H9 (cell line): Measurements from ENCODE around the gene RABGAP1L. TPM values are rescaled to one million over a fixed set of nuclear protein-coding genes. Genes with fewer than 3 reads are reported as not detected.

Experiments
- DNase-seq: peaks from one replicate; pipeline ENCODE4 v3.0.0-alpha.2; 2017
- H2AFZ ChIP-seq: one replicate; pipeline ENCODE4 v1.6.1; 2013; ENCODE audit warnings: mild to moderate bottlenecking, low read length, control low read depth, moderate library complexity
- H2AK5ac ChIP-seq: 2 replicates; pipeline ENCODE4 v1.6.1; 2013; ENCODE audit warnings: low read length, control low read depth, mixed read lengths; ENCODE audit not compliant: insufficient read length
- H2BK120ac ChIP-seq: one replicate; pipeline ENCODE4 v1.6.1; 2013; ENCODE audit warnings: low read depth, mild to moderate bottlenecking, low read length, control low read depth, inconsistent platforms; ENCODE audit not compliant: poor library complexity, severe bottlenecking
- H2BK12ac ChIP-seq: 2 replicates; pipeline ENCODE4 v1.6.1; 2013; ENCODE audit warnings: low read length, control low read depth, mixed read lengths, low read depth; ENCODE audit not compliant: insufficient read length
- H2BK15ac ChIP-seq: 2 replicates; pipeline ENCODE4 v1.6.1; 2013; ENCODE audit warnings: low read depth, low read length, control low read depth
- H2BK20ac ChIP-seq: one replicate; pipeline ENCODE4 v1.6.1; 2013; ENCODE audit warnings: low read depth, mild to moderate bottlenecking, low read length, control low read depth, inconsistent platforms; ENCODE audit not compliant: poor library complexity, severe bottlenecking
- H2BK5ac ChIP-seq: 2 replicates; pipeline ENCODE4 v1.6.1; 2013; ENCODE audit warnings: low read length, control low read depth, mixed read lengths; ENCODE audit not compliant: insufficient read length
- H3K14ac ChIP-seq: 2 replicates; pipeline ENCODE4 v1.6.1; 2013; ENCODE audit warnings: low read length, control low read depth; ENCODE audit not compliant: insufficient read depth
- H3K18ac ChIP-seq: 2 replicates; pipeline ENCODE4 v1.6.1; 2013; ENCODE audit warnings: low read depth, mild to moderate bottlenecking, mixed read lengths, low read length, control low read depth; ENCODE audit not compliant: insufficient read length
- H3K23ac ChIP-seq: 2 replicates; pipeline ENCODE4 v1.6.1; 2013; ENCODE audit warnings: low read length, control low read depth, mixed read lengths, low read depth; ENCODE audit not compliant: insufficient read length
- H3K23me2 ChIP-seq: 2 replicates; pipeline ENCODE4 v1.6.1; 2013; ENCODE audit warnings: low read depth, mild to moderate bottlenecking, mixed read lengths, low read length, control low read depth; ENCODE audit not compliant: insufficient read length, poor library complexity, severe bottlenecking
- H3K27ac ChIP-seq: 2 replicates; pipeline ENCODE4 v1.5.1; 2013; ENCODE audit warnings: low read length, control low read depth, mixed read lengths, low read depth; ENCODE audit not compliant: insufficient read length
- H3K27me3 ChIP-seq: 2 replicates; pipeline ENCODE4 v1.6.1; 2013; ENCODE audit warnings: low read length, control low read depth, inconsistent platforms; ENCODE audit not compliant: insufficient read depth
- H3K4ac ChIP-seq: 2 replicates; pipeline ENCODE4 v1.6.1; 2013; ENCODE audit warnings: low read depth, mild to moderate bottlenecking, control low read depth, inconsistent platforms, low read length, moderate library complexity
- H3K4me1 ChIP-seq: 2 replicates; pipeline ENCODE4 v1.6.1; 2013; ENCODE audit warnings: low read length, control low read depth, inconsistent platforms; ENCODE audit not compliant: insufficient read depth
- H3K4me2 ChIP-seq: 2 replicates; pipeline ENCODE4 v1.6.1; 2013; ENCODE audit warnings: low read length, control low read depth, mixed read lengths; ENCODE audit not compliant: insufficient read length, insufficient read depth
- H3K56ac ChIP-seq: 2 replicates; pipeline ENCODE4 v1.6.1; 2013; ENCODE audit warnings: low read depth, mild to moderate bottlenecking, mixed read lengths, low read length, control low read depth; ENCODE audit not compliant: insufficient read length
- H3K79me1 ChIP-seq: 2 replicates; pipeline ENCODE4 v1.6.1; 2013; ENCODE audit warnings: low read depth, mild to moderate bottlenecking, moderate library complexity, low read length, control low read depth, inconsistent platforms; ENCODE audit not compliant: insufficient read depth, poor library complexity, severe bottlenecking
- H3K79me2 ChIP-seq: 2 replicates; pipeline ENCODE4 v1.6.1; 2013; ENCODE audit warnings: low read length, control low read depth, inconsistent platforms; ENCODE audit not compliant: insufficient read depth
- H3K9ac ChIP-seq: 2 replicates; pipeline ENCODE4 v1.6.1; 2013; ENCODE audit warnings: low read length, control low read depth, mixed read lengths; ENCODE audit not compliant: insufficient read length; ENCODE audit errors: extremely low read depth
- H3K9me3 ChIP-seq: one replicate; pipeline ENCODE4 v1.6.1; 2013; ENCODE audit warnings: low read depth, low read length, inconsistent platforms; ENCODE audit not compliant: control insufficient read depth
- H3T11ph ChIP-seq: one replicate; pipeline ENCODE4 v1.6.1; 2013; ENCODE audit warnings: mild to moderate bottlenecking, low read length, control low read depth, inconsistent platforms
- H4K20me1 ChIP-seq: one replicate; pipeline ENCODE4 v1.6.1; 2013; ENCODE audit not compliant: control insufficient read depth, insufficient read length, insufficient read depth
- H4K5ac ChIP-seq: 2 replicates; pipeline ENCODE4 v1.6.1; 2013; ENCODE audit warnings: low read depth, mild to moderate bottlenecking, mixed read lengths, low read length, control low read depth; ENCODE audit not compliant: insufficient read length
- H4K8ac ChIP-seq: replicated peaks from 2 replicates; pipeline ENCODE4 v1.6.1; 2013; ENCODE audit warnings: low read length, control low read depth, mixed read lengths, low read depth; ENCODE audit not compliant: insufficient read length
- H4K91ac ChIP-seq: 2 replicates; pipeline ENCODE4 v1.6.1; 2013; ENCODE audit warnings: low read depth, mild to moderate bottlenecking, moderate library complexity, mixed read lengths, low read length, control low read depth; ENCODE audit not compliant: insufficient read length
- H3K27ac Mint-ChIP-seq, 3 experiments: 2 replicates in 2 of 3; 3 replicates in 1 of 3; pipeline ENCODE4 v1.8.0; 2020 to 2021; ENCODE audit warnings: mixed read lengths in 3 of 3, mild to moderate bottlenecking in 1 of 3, moderate library complexity in 1 of 3
- H3K27me3 Mint-ChIP-seq: 2 replicates; pipeline ENCODE4 v1.8.0; 2021; ENCODE audit warnings: low read depth, mild to moderate bottlenecking, moderate library complexity, mixed read lengths
- H3K36me3 Mint-ChIP-seq, 3 experiments: 2 replicates in 2 of 3; 3 replicates in 1 of 3; pipeline ENCODE4 v1.8.0; 2020 to 2021; ENCODE audit warnings: low read depth in 3 of 3, mixed read lengths in 3 of 3; ENCODE audit not compliant: insufficient read depth in 1 of 3
- H3K4me1 Mint-ChIP-seq, 2 experiments: 2 replicates each; pipeline ENCODE4 v1.8.0; 2020; ENCODE audit warnings: mixed read lengths in 2 of 2
- H3K4me3 Mint-ChIP-seq, 2 experiments: 2 replicates in 1 of 2; 3 replicates in 1 of 2; pipeline ENCODE4 v1.8.0; 2020 to 2021; ENCODE audit warnings: mild to moderate bottlenecking in 2 of 2, mixed read lengths in 2 of 2, moderate library complexity in 1 of 2
- H3K9me3 Mint-ChIP-seq, 2 experiments: 2 replicates in 1 of 2; 3 replicates in 1 of 2; pipeline ENCODE4 v1.8.0; 2020; ENCODE audit warnings: mild to moderate bottlenecking in 2 of 2, mixed read lengths in 2 of 2, moderate library complexity in 1 of 2
- WGBS: extraction: QIAGEN DNeasy Blood & Tissue Kit; methylation state at CpG from one replicate; pipeline ENCODE4 v1.1.7; 2013; ENCODE audit warnings: missing lambda C conversion rate, low lambda C conversion rate, mixed read lengths; ENCODE audit not compliant: insufficient read length; ENCODE audit errors: extremely low coverage; 5-methylcytosine and 5-hydroxymethylcytosine counted together
- total RNA-seq: library from RNA; stranded (reverse); gene quantifications from 2 replicates; pipeline ENCODE4 v1.2.1, GENCODE V29; 2021
- TF ChIP-seq, protein P1 (sequence below): fragments of 200-600 bp; sonication (generic); conservative IDR thresholded peaks from 3 replicates; pipeline ENCODE4 v1.8.0; 2021; ENCODE audit warnings: antibody characterized with exemption, mild to moderate bottlenecking

Gene RABGAP1L
- total RNA-seq, 1 experiment from 2014 or later: 147 TPM

DNA sequence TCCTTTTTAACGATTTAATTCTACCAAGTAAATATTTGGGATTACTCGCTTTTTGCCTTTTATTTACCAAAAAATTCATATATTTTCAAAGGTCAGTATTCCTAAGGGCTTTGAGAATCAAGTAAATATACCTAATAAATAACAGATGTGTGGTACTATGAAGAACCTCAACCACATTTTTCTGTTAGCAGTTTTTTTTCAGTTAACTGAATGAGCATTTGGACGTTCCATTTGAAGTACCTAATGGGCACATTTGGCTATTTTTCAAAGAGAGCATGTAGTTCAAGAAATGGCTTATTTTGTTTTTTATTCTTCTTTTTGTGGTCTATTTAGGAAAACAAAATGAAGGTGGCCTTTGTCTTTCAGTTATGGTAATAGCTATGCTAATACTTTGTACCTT lies 541.5 kb downstream of the RABGAP1L start:
- Mint-ChIP-seq H3K27ac (no peak overlapping the region), H3K4me1 (peaks cover 11 to 13% of the 10 kb centered on the region in 2 experiments), H3K27me3 (no peaks in the 10 kb centered on the region), H3K9me3 (no peaks in the 10 kb centered on the region), H3K4me3 (no peak overlapping the region), H3K36me3 (no peaks in the 10 kb centered on the region)
- Histone ChIP-seq H2AK5ac (no peak overlapping the region), H3K23me2 (no peaks in the 10 kb centered on the region), H3T11ph (no peak overlapping the region), H2BK12ac (no peak overlapping the region), H3K56ac (no peak overlapping the region), H3K4me1 (no peaks in the 10 kb centered on the region), H3K79me2 (no peaks in the 10 kb centered on the region), H2BK15ac (no peak overlapping the region), H3K23ac (no peak overlapping the region), H2BK120ac (no peak overlapping the region), H3K4me2 (no peak overlapping the region), H3K9ac (no peak overlapping the region), H2AFZ (no peak overlapping the region), H4K91ac (no peak overlapping the region), H4K8ac (no peak overlapping the region), H3K27me3 (no peaks in the 10 kb centered on the region), H4K20me1 (no peaks in the 10 kb centered on the region), H2BK5ac (no peak overlapping the region), H3K4ac (no peak overlapping the region), H3K18ac (no peak overlapping the region), H3K27ac (no peak overlapping the region), H4K5ac (no peak overlapping the region), H2BK20ac (no peak overlapping the region), H3K14ac (no peak overlapping the region), H3K79me1 (no peaks in the 10 kb centered on the region), H3K9me3 (no peaks in the 10 kb centered on the region)
- DNase-seq: no peak
- no CpG with 5 or more reads among the region's 3 CpGs for whole genome bisulfite sequencing
- TF ChIP-seq, protein P1, sequence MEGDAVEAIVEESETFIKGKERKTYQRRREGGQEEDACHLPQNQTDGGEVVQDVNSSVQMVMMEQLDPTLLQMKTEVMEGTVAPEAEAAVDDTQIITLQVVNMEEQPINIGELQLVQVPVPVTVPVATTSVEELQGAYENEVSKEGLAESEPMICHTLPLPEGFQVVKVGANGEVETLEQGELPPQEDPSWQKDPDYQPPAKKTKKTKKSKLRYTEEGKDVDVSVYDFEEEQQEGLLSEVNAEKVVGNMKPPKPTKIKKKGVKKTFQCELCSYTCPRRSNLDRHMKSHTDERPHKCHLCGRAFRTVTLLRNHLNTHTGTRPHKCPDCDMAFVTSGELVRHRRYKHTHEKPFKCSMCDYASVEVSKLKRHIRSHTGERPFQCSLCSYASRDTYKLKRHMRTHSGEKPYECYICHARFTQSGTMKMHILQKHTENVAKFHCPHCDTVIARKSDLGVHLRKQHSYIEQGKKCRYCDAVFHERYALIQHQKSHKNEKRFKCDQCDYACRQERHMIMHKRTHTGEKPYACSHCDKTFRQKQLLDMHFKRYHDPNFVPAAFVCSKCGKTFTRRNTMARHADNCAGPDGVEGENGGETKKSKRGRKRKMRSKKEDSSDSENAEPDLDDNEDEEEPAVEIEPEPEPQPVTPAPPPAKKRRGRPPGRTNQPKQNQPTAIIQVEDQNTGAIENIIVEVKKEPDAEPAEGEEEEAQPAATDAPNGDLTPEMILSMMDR: no peak
